HepG2 (cell line): ENCODE measurements around the gene SPG7. TPM values are rescaled to one million over a fixed set of nuclear protein-coding genes. Genes with fewer than 3 reads are reported as not detected.

Experiments
- ASH2L ChIP-seq: fragments of 300-600, 200-600 bp; sonication (generic); IDR thresholded peaks from 2 replicates; pipeline ENCODE4 v1.7.0; 2017; ENCODE audit warnings: low read depth, mild to moderate bottlenecking, moderate library complexity, mixed read lengths, low read length; ENCODE audit not compliant: insufficient read length
- ATF5 ChIP-seq: sonication (generic); formaldehyde crosslinking; IDR thresholded peaks from 2 replicates; pipeline ENCODE4 v1.4.0; 2020; ENCODE audit warnings: mild to moderate bottlenecking, low read depth, missing genetic modification reagents
- DDIT3 ChIP-seq: sonication (generic); formaldehyde crosslinking; IDR thresholded peaks from 2 replicates; pipeline ENCODE4 v1.4.0; 2020; ENCODE audit warnings: mild to moderate bottlenecking, missing genetic modification reagents
- ETV5 ChIP-seq: IDR thresholded peaks from 2 replicates; pipeline ENCODE4 v1.6.1; 2018; ENCODE audit warnings: missing biosample characterization, missing genetic modification reagents, inconsistent platforms, borderline replicate concordance
- MIXL1 ChIP-seq: IDR thresholded peaks from 2 replicates; pipeline ENCODE4 v1.6.1; 2016
- PHF21A ChIP-seq: sonication (generic); formaldehyde crosslinking; IDR thresholded peaks from 2 replicates; pipeline ENCODE4 v1.5.0; 2020; ENCODE audit warnings: mild to moderate bottlenecking, missing genetic modification reagents
- PLRG1 ChIP-seq: fragments of 450-650 bp; conservative IDR thresholded peaks from 2 replicates; pipeline ENCODE4 v1.6.1; 2016
- PTBP1 ChIP-seq: fragments of 200-400 bp; formaldehyde crosslinking; IDR thresholded peaks from 2 replicates; pipeline ENCODE4 v1.6.1; 2018; ENCODE audit warnings: low read length, low read depth; ENCODE audit not compliant: poor library complexity, severe bottlenecking
- SAFB2 ChIP-seq: sonication (generic); formaldehyde crosslinking; IDR thresholded peaks from 2 replicates; pipeline ENCODE4 v1.5.1; 2020; ENCODE audit warnings: missing genetic modification reagents, low read depth, mild to moderate bottlenecking, borderline replicate concordance
- SMYD3 ChIP-seq: sonication (generic); formaldehyde crosslinking; IDR thresholded peaks from 2 replicates; pipeline ENCODE4 v1.8.1; 2023; ENCODE audit warnings: mild to moderate bottlenecking, missing genetic modification reagents
- TCF7L2 ChIP-seq: IDR thresholded peaks from 2 replicates; pipeline ENCODE4 v1.6.1; 2011; ENCODE audit warnings: mild to moderate bottlenecking, low read depth, low read length, moderate library complexity
- TEAD2 ChIP-seq: sonication (generic); formaldehyde crosslinking; IDR thresholded peaks from 2 replicates; pipeline ENCODE4 v1.9.0; 2021; ENCODE audit warnings: missing genetic modification reagents
- ZC3H13 ChIP-seq: sonication (generic); formaldehyde crosslinking; IDR thresholded peaks from 2 replicates; pipeline ENCODE4 v1.8.1; 2023; ENCODE audit warnings: mild to moderate bottlenecking, missing genetic modification reagents, moderate library complexity
- ZNF407 ChIP-seq: sonication (generic); formaldehyde crosslinking; IDR thresholded peaks from one replicate; pipeline ENCODE4 v1.5.1; 2020; ENCODE audit warnings: mild to moderate bottlenecking, missing genetic modification reagents; ENCODE audit errors: not compliant biosample characterization
- ZNF850 ChIP-seq: sonication (generic); formaldehyde crosslinking; conservative IDR thresholded peaks from 2 replicates; pipeline ENCODE4 v1.9.0; 2021; ENCODE audit warnings: mild to moderate bottlenecking, missing genetic modification reagents
- ZSCAN20 ChIP-seq: sonication (generic); formaldehyde crosslinking; IDR thresholded peaks from 2 replicates; pipeline ENCODE4 v1.4.0; 2020; ENCODE audit warnings: missing genetic modification reagents, mild to moderate bottlenecking, borderline replicate concordance
- polyA plus RNA-seq, 8 experiments: library from polyadenylated mRNA; depleted of rRNA in 3 of 8; stranded (reverse) in 7 of 8; unstranded in 1 of 8; fragments of >200 nt; fragmentation: Illumina TruSeq in 4 of 8; extraction: Trizol in 4 of 8; gene quantifications; 2 replicates each; pipeline versions ENCODE4 v1.2.1 to v1.2.3, GENCODE V29; 2011 to 2016; ENCODE audit warnings: low read depth in 4 of 8, missing spikeins in 1 of 8, mixed read lengths in 1 of 8; ENCODE audit not compliant: insufficient read depth in 1 of 8
- total RNA-seq, 5 experiments: library from RNA; depleted of rRNA; stranded (reverse); fragments of >200 nt; fragmentation: Illumina TruSeq; extraction: Trizol; gene quantifications; 2 replicates each; pipeline ENCODE4 v1.2.3, GENCODE V29; 2016; ENCODE audit warnings: low read depth in 1 of 5
- TF ChIP-seq, protein P1 (sequence below): sonication (generic); formaldehyde crosslinking; IDR thresholded peaks from 2 replicates; pipeline ENCODE4 v1.4.0; 2020; ENCODE audit warnings: missing genetic modification reagents
- TF ChIP-seq, protein P2 (sequence below): sonication (generic); formaldehyde crosslinking; IDR thresholded peaks from 2 replicates; pipeline ENCODE4 v1.5.0; 2020; ENCODE audit warnings: missing genetic modification reagents, mild to moderate bottlenecking, borderline replicate concordance

SPG7 gene
- total and polyA plus RNA-seq, 2 of the 13 experiments (the other 11 are each of a cell fraction or from before 2014, with no cell fraction given), result 66.0 to 136 TPM

DNA sequence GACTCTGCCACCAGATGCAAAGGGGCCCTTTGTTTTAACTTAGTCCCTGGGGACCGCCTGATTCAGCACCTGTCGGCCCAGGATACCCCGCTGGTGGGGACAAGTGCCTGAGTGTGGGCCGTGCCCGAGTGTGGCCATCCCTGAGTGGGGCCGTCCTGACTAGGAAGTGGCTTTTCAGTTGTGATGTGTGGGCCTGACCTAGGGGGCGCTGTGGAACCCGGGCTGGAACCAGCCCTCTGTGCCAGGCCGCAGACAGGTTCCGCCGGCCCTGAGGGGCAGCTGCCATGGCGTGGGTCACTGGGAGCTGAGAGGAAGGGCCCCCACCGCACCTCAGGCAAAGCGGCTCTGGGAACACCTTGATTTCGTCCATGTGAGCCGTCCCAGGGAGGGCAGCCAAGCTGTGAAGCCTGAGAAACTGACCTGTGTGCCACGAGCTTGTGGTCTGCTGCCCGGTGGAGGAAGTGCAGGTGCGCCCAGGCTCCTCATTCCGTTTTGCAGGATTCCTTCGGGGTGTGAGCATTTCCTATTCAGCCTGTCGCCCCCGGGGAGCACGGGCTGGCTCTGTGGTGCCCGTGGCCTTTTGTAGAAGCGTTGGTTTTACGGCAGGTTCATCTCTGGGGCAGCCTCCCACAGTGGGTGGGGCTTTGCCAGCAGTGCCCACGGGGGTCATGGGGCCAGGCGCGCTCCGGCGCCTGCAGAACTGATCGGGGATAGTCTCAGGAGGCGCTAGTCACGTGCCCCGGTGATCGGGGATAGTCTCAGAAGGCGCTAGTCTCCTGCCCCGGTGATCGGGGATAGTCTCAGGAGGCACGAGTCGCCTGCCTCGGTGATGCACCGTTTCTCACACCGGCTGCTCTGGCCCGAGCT is 57.5 kb downstream of the SPG7 start (continued):
- TF ChIP-seq DDIT3 (CRISPR knock-in tag) (no peak), SAFB2 (no peak; the same call in 1 of the 2 replicates), ATF5 (no peak), ZNF407 (CRISPR knock-in tag) (no peak), ZSCAN20 (CRISPR knock-in tag) (peak; percentile 75; the same call in 1 of the 2 replicates), MIXL1 (no peak), PHF21A (CRISPR knock-in tag) (no peak), ZNF850 (CRISPR knock-in tag) (no peak), TCF7L2 (no peak), ETV5 (CRISPR knock-in tag) (no peak), PTBP1 (peak; percentile 87), PLRG1 (no peak), SMYD3 (peak; percentile 70; the same call in 1 of the 2 replicates), TEAD2 (CRISPR knock-in tag) (no peak), ASH2L (peak; percentile 68), ZC3H13 (CRISPR knock-in tag) (no peak)
- TF ChIP-seq, protein P1, sequence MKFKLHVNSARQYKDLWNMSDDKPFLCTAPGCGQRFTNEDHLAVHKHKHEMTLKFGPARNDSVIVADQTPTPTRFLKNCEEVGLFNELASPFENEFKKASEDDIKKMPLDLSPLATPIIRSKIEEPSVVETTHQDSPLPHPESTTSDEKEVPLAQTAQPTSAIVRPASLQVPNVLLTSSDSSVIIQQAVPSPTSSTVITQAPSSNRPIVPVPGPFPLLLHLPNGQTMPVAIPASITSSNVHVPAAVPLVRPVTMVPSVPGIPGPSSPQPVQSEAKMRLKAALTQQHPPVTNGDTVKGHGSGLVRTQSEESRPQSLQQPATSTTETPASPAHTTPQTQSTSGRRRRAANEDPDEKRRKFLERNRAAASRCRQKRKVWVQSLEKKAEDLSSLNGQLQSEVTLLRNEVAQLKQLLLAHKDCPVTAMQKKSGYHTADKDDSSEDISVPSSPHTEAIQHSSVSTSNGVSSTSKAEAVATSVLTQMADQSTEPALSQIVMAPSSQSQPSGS, result no peak
- TF ChIP-seq, protein P2, sequence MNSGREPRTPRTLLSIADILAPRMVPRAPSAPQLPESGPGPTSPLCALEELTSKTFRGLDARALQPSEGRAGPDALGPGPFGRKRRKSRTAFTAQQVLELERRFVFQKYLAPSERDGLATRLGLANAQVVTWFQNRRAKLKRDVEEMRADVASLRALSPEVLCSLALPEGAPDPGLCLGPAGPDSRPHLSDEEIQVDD (CRISPR knock-in tag), result no peak
